Activated naive CD8-positive, alpha-beta T cell treated with anti-CD3 and anti-CD28 coated beads, Interleukin-2, amount 50 U/mL, for 24 hours (primary cell): ENCODE results near the gene ANK2.

Experiments
- ATAC-seq: fragments of 150-1000 bp; cut with Tn5 transposase; one replicate; pipeline ENCODE4 v1.10.0; 2021
- DNase-seq: peaks from one replicate; pipeline ENCODE4 v3.0.0; 2021
- H3K27ac Mint-ChIP-seq: one replicate; pipeline ENCODE4 v1.8.0; 2021; ENCODE audit warnings: mild to moderate bottlenecking, mixed read lengths
- H3K27me3 Mint-ChIP-seq: one replicate; pipeline ENCODE4 v1.8.0; 2021; ENCODE audit warnings: mixed read lengths
- H3K36me3 Mint-ChIP-seq: one replicate; pipeline ENCODE4 v1.8.0; 2021; ENCODE audit warnings: low read depth, mixed read lengths
- H3K4me1 Mint-ChIP-seq: one replicate; pipeline ENCODE4 v1.8.0; 2021; ENCODE audit warnings: mixed read lengths
- H3K4me3 Mint-ChIP-seq: one replicate; pipeline ENCODE4 v1.8.0; 2021; ENCODE audit warnings: mild to moderate bottlenecking, moderate library complexity, mixed read lengths
- H3K9me3 Mint-ChIP-seq: one replicate; pipeline ENCODE4 v1.8.0; 2021; ENCODE audit warnings: mixed read lengths

Gene ANK2

DNA sequence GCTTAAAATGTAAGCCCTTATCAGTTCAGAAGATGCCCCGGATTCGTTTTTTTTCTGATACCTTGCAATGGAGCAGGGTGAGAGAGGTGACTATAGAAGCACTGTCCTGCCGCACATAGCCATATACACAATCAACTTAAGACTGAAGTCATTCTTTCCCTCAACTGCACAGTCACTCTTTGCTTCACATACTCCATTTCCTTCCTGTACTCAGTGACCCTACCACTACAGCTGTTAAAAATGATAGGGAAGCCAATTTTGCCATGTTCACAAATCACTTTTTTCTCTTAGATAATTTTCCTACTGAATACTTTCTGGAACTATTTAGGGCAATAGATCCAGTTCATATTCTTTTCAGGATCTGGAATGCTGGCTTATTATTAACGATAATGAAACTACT is 300.0 kb downstream of the ANK2 start:
- ATAC-seq (peak; percentile 40), DNase-seq (no peak)
- Mint-ChIP-seq H3K4me3 (no peak overlapping the region), H3K27ac (no peak overlapping the region), H3K27me3 (peaks cover 39% of the 10 kb centered on the region), H3K4me1 (peaks cover 6% of the 10 kb centered on the region), H3K9me3 (peaks cover 7% of the 10 kb centered on the region), H3K36me3 (no peaks in the 10 kb centered on the region)

DNA sequence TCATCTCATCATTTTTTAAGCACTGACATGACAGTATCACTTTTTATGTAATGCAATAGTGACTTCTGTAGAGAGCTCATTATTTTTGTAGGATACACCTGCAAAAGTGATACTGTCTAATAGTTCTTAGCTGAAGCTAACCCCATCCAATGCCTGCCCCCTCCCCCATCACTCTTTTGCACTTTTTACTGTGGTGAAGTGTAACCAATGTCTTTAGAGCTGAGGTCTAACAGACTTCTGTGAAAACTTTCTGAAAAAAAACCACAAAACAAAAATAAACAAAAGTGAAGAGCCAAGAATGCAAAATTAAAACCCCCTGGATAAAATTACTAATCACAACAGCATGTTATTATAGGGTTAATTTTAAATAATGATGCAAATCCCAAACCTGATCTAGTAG is 301.1 kb downstream of the ANK2 start:
- no peak for ATAC-seq
- peaks cover 42% of the 10 kb centered on the region for H3K27me3 Mint-ChIP-seq
- no peak for DNase-seq
- H3K9me3 Mint-ChIP-seq = peaks cover 14% of the 10 kb centered on the region
- H3K4me1 Mint-ChIP-seq = peaks cover 18% of the 10 kb centered on the region
- no peak overlapping the region for H3K27ac Mint-ChIP-seq
- H3K4me3 Mint-ChIP-seq = no peak overlapping the region
- H3K36me3 Mint-ChIP-seq = peaks cover 7% of the 10 kb centered on the region

DNA sequence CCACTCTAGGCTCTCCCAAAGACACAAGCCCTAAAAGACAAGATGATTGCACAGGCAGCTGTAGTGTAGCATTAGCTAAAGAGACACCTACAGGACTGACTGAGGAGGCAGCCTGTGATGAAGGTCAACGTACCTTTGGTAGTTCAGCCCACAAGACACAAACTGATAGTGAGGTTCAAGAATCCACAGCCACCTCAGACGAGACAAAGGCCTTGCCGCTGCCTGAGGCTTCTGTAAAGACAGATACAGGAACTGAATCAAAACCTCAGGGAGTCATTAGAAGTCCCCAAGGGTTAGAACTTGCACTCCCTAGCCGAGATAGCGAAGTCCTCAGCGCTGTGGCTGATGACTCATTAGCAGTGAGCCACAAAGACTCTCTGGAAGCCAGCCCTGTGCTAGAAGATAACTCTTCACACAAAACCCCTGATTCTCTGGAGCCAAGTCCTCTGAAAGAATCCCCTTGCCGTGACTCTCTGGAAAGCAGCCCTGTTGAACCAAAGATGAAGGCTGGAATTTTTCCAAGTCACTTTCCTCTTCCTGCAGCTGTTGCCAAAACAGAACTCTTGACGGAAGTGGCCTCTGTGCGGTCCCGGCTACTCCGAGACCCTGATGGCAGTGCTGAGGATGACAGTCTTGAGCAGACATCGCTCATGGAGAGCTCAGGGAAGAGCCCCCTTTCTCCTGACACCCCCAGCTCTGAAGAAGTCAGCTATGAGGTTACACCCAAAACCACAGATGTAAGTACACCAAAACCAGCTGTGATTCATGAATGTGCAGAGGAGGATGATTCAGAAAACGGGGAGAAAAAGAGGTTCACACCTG is 306.3 kb downstream of the ANK2 start:
- Mint-ChIP-seq H3K27me3 (peaks cover 67% of the 10 kb centered on the region), H3K27ac (peak overlapping the region; percentile 94), H3K4me1 (peaks cover 37% of the 10 kb centered on the region), H3K36me3 (peaks cover 27% of the 10 kb centered on the region), H3K9me3 (peaks cover 40% of the 10 kb centered on the region), H3K4me3 (peak overlapping the region; percentile 48)
- ATAC-seq (peak; percentile 98), DNase-seq (peak; percentile 61)

DNA sequence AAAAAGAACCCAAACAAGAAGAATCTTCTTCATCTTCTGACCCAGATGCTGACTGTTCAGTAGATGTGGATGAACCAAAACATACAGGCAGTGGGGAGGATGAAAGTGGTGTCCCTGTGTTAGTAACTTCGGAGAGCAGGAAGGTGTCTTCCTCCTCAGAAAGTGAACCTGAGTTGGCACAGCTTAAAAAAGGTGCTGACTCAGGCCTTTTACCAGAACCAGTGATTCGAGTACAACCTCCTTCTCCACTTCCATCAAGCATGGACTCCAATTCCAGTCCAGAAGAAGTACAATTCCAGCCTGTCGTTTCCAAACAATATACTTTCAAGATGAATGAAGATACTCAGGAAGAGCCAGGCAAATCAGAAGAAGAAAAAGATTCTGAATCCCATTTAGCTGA is 307.0 kb downstream of the ANK2 start:
- DNase-seq (no peak), ATAC-seq (no peak)
- Mint-ChIP-seq H3K36me3 (peaks cover 27% of the 10 kb centered on the region), H3K27ac (peak overlapping the region; percentile 94), H3K4me1 (peaks cover 37% of the 10 kb centered on the region), H3K9me3 (peaks cover 40% of the 10 kb centered on the region), H3K27me3 (peaks cover 67% of the 10 kb centered on the region), H3K4me3 (peak overlapping the region; percentile 48)

DNA sequence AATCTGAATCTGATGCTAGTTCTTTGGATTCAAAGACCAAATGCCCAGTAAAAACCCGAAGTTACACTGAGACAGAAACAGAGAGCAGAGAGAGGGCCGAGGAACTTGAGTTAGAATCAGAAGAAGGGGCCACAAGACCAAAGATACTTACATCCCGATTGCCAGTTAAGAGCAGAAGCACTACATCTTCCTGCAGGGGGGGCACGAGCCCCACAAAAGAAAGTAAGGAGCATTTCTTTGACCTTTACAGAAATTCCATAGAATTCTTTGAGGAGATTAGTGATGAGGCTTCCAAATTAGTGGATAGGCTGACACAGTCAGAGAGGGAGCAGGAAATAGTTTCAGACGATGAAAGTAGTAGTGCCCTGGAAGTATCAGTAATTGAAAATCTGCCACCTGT is 309.3 kb downstream of the ANK2 start:
- DNase-seq = no peak
- Mint-ChIP-seq H3K27me3 (peaks cover 48% of the 10 kb centered on the region), H3K4me3 (no peak overlapping the region), H3K4me1 (peaks cover 34% of the 10 kb centered on the region), H3K9me3 (peaks cover 40% of the 10 kb centered on the region), H3K36me3 (peaks cover 27% of the 10 kb centered on the region), H3K27ac (no peak overlapping the region)
- no peak for ATAC-seq

DNA sequence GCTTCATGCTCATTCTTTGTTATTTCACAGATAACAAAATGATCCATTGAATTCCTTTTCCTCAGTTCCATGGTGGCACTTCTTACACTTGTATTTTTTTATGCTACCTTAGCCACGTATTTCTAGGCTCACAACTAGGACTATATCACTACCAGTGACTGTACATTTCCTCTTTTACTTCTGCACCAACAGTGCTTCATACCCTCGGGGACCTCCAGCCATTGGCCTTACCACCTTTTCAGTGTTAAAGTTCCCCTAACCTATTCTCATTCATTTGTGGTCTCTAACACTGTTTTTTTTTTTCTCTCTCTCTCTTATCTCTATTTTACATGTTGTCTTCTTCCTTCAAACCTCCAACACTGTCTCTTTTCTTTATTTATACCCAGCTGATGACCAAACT is 315.9 kb downstream of the ANK2 start:
- Mint-ChIP-seq H3K9me3 (no peaks in the 10 kb centered on the region), H3K4me1 (no peaks in the 10 kb centered on the region), H3K27ac (no peak overlapping the region), H3K36me3 (no peaks in the 10 kb centered on the region), H3K4me3 (no peak overlapping the region), H3K27me3 (peaks cover 22% of the 10 kb centered on the region)
- no peak for ATAC-seq
- DNase-seq = no peak

DNA sequence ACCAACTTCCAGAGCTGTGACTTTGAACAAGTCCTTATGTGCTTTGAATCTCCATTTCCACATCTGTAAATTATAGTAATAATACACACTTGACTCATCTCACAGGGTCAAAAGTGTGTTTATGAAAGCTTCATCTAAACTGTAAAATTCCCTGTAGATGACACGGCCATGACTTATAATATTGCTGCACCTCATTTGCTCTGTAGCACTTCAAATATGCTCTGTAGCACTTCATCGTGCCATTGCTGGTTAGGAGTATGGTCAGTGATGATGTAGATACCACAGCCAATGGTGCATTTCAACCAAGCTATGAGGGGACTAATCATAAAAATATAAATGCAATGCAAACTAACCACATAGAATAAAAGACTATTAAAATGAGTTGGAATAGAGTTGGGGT is 318.6 kb downstream of the ANK2 start:
- no peak for ATAC-seq
- no peak overlapping the region for H3K4me3 Mint-ChIP-seq

DNA sequence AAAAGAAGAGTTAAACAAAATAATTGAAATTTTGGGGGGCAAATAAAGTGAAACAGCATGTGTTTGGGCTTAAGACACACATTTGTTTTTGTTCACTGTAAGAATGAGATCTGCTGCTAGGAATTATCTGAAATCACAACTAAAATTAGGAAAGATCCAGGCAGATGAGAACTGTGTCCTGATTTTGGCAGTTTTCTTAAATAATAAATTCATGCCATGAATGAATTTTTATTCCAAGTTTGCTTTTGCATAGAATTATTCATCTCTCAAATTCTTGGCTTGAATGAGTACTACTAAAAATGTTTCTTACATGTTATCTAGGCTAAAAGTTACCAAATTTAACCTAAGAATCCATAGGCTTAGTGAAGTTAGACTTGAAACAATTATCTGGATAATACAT is 321.7 kb downstream of the ANK2 start:
- no peak overlapping the region for H3K27ac Mint-ChIP-seq
- DNase-seq (no peak), ATAC-seq (no peak)
- H3K9me3 Mint-ChIP-seq = no peaks in the 10 kb centered on the region
- H3K36me3 Mint-ChIP-seq = no peaks in the 10 kb centered on the region
- H3K4me3 Mint-ChIP-seq = no peak overlapping the region
- H3K27me3 Mint-ChIP-seq = peaks cover 20% of the 10 kb centered on the region
- H3K4me1 Mint-ChIP-seq = no peaks in the 10 kb centered on the region

More for the DNA sequence above, 318.6 kb downstream of the ANK2 start:
- Mint-ChIP-seq H3K4me1 (no peaks in the 10 kb centered on the region), H3K36me3 (no peaks in the 10 kb centered on the region), H3K9me3 (no peaks in the 10 kb centered on the region), H3K27me3 (peaks cover 21% of the 10 kb centered on the region), H3K27ac (no peak overlapping the region)
- DNase-seq = no peak

DNA sequence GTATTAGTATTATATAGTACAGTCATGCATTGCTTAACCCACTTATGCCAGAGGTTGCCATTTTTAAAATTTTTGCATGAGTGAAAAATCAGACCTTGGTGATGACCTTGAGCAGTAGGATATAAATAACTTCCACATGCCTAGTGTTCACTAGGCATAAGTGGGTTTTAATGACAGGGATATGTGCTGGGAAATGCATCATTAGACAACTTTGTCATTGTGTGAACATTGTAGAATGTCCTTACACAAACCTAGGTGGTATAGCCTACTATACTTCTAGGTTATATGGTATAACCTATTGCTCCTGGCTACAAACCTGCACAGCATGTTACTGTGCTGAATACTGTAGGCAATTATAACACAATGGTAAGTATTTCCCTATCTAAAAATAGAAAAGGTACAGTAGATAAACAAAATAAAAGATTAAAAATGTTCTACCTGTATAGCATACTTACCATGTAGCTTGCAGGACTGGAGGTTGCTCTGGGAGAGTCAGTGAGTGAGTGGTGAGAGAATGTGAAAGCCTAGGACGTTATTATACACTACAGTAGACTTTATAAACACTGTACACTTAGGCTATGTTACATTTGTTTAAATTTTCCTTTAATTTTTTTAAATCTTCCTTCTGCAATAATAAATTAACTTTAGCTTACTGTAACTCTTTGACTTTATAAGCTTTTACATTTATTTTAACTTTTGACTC is 326.7 kb downstream of the ANK2 start:
- DNase-seq = no peak
- Mint-ChIP-seq H3K4me1 (no peaks in the 10 kb centered on the region), H3K27me3 (peaks cover 6% of the 10 kb centered on the region), H3K27ac (no peak overlapping the region), H3K4me3 (no peak overlapping the region), H3K36me3 (no peaks in the 10 kb centered on the region), H3K9me3 (no peaks in the 10 kb centered on the region)
- no peak for ATAC-seq

DNA sequence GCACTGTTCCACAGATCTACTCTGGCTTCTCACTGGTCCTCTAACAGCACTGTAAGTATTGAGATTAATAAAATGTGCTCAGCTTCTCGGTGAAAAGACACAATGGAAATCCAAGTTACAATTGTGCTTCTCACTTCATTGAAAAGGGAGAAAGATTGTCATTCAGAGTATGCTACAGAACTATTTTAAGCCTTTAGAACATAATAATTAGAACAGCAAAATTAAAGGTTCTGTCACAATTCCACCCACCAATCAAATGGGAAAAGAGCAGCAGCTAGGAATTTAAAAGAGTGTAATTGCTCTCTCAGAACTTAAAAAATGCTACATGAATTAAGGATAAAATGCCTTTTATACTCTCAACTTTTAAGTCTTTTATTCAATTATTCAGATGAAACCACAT is 329.4 kb downstream of the ANK2 start:
- ATAC-seq (no peak), DNase-seq (no peak)
- Mint-ChIP-seq H3K9me3 (no peaks in the 10 kb centered on the region), H3K27ac (no peak overlapping the region), H3K27me3 (no peaks in the 10 kb centered on the region), H3K4me3 (no peak overlapping the region), H3K4me1 (no peaks in the 10 kb centered on the region), H3K36me3 (no peaks in the 10 kb centered on the region)

DNA sequence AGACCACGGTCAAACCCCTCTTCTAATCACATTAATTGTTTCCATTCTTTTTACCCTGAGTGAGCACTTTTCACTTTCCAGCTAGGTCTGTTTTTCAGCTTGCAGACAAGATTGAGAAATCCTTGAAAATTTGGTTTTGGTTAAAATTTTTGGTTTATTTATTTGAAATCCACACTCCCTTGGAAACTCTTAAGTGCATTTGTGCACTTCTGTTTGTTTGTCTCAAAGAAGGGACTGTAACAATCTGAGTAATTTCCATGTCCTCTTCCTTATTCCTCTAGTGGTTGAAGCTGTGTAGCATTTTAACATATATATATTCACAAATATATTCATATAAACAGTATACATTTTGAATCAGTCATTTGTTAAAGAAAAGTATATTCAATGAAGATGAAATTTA is 333.3 kb downstream of the ANK2 start:
- no peak for ATAC-seq
- H3K27me3 Mint-ChIP-seq = no peaks in the 10 kb centered on the region
- H3K36me3 Mint-ChIP-seq = no peaks in the 10 kb centered on the region
- H3K27ac Mint-ChIP-seq = no peak overlapping the region
- peaks cover 14% of the 10 kb centered on the region for H3K4me1 Mint-ChIP-seq
- no peaks in the 10 kb centered on the region for H3K9me3 Mint-ChIP-seq
- H3K4me3 Mint-ChIP-seq = no peak overlapping the region
- DNase-seq = no peak

DNA sequence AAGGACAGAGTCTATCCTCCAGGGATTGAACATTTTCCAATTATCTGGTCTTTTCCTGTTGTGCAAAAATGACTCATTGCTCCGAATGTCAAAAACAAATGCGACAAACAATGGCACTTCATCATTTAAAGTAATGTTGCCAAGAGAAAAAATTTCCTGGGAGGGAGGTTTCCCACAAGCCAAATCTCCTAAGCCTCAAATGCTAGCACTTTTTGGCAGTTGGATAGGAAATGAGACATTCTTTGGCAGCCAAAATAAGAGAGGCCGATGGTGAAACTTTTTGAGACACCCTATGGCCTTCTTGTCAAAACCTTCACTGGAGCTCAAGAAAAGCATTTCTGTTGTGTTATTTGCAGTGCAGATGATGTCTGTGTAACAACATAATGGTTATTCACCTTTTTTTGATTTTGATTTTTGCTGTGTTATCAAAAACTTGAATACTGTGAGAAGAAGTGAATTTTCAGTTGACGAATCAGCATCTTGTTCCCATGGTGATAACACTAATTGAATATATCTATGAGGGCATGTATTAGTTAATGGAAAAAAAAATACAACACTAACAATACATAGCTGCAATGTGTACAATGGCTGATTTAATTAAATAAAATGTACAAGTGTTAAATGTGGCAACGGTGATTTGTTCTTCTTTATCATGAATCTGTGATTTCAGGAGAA is 333.8 kb downstream of the ANK2 start:
- H3K9me3 Mint-ChIP-seq = no peaks in the 10 kb centered on the region
- no peaks in the 10 kb centered on the region for H3K27me3 Mint-ChIP-seq
- H3K4me1 Mint-ChIP-seq = peaks cover 14% of the 10 kb centered on the region
- no peaks in the 10 kb centered on the region for H3K36me3 Mint-ChIP-seq
- no peak overlapping the region for H3K4me3 Mint-ChIP-seq
- DNase-seq = no peak
- H3K27ac Mint-ChIP-seq = no peak overlapping the region
- no peak for ATAC-seq

DNA sequence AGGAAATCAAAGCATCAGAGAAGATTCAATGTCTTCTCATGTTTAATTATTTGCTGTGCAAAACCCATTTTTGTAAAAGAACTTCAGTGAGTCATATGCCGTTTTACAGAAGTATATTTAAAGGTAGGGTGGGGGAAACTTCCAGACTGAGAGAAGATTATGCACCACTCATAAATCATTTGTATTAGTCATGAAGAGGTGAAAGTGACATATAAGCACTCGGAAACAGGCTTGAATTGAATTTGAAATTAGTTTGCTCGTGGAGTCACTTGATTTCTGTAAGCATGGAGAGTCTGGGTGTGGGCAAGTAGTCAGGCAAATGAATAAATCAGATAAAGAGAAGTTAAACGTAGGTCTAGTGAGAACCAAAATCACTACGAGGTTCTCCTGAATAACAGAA is 335.1 kb downstream of the ANK2 start:
- H3K9me3 Mint-ChIP-seq = no peaks in the 10 kb centered on the region
- peak overlapping the region; percentile 34 for H3K27ac Mint-ChIP-seq
- H3K4me3 Mint-ChIP-seq = no peak overlapping the region
- H3K36me3 Mint-ChIP-seq = no peaks in the 10 kb centered on the region
- no peaks in the 10 kb centered on the region for H3K27me3 Mint-ChIP-seq
- ATAC-seq (peak; percentile 94), DNase-seq (no peak)
- H3K4me1 Mint-ChIP-seq = peaks cover 14% of the 10 kb centered on the region

DNA sequence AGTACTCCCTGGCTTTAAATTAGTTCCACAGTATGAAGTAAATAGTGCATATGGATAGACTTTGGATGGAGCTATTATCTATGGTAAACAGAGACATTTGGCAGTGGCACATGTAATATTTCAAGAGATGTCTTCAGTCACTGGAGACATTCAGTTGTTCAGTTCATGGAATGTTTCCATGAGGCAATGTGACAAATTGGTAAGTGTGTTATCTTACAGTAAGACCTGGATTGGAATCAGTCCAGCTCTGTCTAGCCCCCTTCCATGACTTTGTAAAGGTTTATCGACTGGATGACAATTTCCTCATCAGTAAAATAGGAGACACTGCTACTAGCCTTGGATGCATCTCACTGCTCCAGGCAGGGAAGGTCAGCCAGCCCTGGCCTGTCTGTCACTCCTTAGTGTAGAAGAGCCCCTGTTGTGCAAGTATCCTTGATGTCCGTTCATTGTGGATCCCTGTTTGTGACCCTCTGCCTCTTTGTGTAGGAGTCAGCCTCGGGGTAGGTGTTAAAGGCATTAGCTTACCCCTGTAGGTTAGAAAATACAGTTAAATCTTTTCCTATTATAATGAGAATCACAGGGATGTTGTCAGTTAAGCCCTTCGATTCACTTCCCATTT is 335.9 kb downstream of the ANK2 start:
- H3K27me3 Mint-ChIP-seq = no peaks in the 10 kb centered on the region
- H3K4me1 Mint-ChIP-seq = peaks cover 14% of the 10 kb centered on the region
- H3K9me3 Mint-ChIP-seq = no peaks in the 10 kb centered on the region
- H3K36me3 Mint-ChIP-seq = no peaks in the 10 kb centered on the region
- H3K4me3 Mint-ChIP-seq = no peak overlapping the region
- no peak overlapping the region for H3K27ac Mint-ChIP-seq
- ATAC-seq (no peak), DNase-seq (no peak)
